Measurements from ENCODE around the gene GDPD5.

GDPD5 gene

DNA sequence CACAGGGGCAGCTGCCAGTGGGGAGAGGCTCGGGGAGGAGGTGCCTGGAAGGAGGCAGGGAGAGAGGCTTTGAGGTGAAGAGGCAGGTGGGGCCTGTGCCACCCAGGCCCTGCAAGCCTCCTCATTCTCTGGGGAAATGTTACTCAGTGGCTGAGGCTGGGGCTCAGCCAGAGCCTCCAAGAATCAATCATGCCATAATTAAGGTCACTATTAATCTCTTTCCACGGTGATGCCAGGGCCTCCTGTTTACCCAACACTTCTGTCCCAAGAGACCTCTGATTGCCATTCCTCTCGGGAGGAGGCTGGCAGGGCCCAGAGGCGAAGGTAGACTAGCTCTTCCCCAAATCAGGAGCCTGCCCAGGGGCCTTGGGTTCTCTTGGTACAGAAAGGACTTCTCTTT lies 38.4 kb downstream of the GDPD5 start:
- no peak for DNase-seq

DNA sequence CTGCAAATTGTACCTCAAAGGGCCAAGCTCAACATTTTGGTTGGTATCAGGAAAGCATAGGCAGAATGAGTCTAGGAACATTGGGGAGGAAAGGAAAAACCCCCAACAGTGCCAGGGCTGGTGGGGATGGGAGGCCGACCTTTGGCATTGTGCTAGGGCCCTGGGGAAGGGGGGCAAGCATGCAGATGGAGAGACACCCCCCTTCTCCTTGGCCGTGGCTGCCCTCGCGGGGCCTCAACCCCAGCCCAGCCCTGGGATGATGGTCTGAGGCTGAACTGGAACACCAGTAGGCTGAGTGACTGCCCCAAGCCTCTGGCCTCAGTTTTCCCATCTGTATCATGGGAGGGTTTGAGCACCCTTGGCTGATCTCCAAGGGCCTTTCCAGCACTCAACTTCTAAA lies 40.0 kb downstream of the GDPD5 start:
- DNase-seq = no peak

DNA sequence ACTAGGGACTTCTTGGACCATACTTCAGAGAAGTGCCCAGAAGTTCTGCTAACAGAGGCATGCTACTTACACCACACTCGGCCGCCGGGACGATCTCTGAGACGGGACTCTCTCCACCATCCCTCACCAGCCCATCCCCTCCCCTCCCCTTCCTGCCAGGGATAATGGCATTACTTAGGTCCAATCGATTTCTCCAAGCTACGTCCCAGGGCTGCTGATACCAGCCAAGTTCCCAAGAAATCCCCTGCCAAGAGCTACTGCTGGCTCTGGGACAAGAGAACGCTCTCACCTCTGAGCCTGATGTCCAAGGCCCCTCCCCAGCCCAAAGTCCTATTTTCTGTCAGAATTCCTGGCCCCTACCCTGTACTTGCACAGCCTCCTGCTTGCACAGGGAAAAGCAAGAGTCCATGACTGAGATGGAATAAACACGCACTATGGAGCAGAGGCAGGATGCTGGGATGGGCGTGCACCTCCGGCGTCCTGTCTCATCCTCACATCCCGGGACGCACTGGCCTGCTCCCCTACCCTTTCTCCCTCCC lies 42.7 kb downstream of the GDPD5 start:
- DNase-seq = no peak

DNA sequence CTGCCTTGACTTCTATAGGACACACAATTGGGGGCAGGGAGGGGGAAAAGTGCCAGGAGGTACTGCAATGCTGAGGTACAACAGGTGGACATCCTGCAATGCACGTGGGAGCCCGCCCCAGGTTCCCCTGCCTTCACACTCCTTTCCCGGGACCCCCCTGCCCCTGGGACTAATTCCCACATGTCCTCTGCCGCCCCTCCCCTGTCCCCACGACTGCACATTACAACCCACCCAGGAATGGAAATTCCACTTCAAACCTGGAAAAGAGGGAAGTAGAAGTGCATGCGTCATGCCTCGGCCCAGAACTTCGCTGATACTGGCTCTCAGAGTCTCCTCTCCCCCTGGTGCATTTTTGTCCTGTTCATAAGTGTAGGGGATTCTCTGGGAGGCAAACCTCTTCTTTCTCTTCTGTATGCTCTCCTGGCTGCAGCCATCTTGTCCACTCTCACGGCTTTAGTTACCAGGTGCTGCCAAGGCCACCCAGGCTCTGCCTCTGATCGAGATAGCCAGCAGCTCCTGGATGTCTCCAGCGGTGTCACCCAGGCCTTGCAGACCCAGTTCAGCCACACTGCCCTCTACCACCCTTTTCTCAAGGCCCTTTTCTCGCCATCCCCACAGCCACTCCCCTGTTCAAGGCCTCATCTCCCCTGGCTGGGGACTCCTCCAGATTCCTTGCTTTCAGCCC lies 43.7 kb downstream of the GDPD5 start:
- no peak for DNase-seq

DNA sequence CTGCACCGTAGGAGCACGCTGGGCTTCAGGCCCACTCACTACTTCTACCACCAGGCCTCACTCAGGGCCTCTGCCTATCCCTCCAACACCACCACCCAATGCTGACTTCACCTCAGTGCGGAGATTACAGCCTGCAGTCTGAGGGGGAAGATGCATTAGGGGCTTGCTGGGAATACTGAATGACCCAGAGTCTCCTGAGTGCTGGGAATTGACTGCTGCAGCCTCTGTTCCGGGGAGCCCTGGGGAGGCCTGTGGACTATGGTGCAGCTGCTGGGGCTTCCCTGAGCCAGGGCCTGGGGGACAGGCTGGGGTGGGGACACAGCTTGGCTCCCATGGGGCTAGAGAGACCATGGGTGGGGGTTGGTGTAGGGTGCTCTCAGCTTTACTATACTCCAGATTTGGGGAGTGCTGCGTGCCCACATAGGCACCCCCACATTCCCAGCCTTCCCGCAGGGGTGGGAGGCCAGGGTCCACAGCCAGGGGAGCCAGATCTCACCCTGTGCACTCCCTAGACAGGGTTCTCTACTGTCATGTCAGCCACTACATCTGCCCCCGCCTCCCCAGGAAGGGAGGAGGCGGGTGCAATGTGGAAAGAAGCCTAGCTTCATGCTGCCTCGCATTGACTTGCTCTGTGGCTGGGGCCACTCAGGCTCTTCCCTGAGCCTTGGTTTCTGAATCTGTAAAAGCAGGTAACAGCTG lies 44.4 kb downstream of the GDPD5 start:
- DNase-seq = no peak

DNA sequence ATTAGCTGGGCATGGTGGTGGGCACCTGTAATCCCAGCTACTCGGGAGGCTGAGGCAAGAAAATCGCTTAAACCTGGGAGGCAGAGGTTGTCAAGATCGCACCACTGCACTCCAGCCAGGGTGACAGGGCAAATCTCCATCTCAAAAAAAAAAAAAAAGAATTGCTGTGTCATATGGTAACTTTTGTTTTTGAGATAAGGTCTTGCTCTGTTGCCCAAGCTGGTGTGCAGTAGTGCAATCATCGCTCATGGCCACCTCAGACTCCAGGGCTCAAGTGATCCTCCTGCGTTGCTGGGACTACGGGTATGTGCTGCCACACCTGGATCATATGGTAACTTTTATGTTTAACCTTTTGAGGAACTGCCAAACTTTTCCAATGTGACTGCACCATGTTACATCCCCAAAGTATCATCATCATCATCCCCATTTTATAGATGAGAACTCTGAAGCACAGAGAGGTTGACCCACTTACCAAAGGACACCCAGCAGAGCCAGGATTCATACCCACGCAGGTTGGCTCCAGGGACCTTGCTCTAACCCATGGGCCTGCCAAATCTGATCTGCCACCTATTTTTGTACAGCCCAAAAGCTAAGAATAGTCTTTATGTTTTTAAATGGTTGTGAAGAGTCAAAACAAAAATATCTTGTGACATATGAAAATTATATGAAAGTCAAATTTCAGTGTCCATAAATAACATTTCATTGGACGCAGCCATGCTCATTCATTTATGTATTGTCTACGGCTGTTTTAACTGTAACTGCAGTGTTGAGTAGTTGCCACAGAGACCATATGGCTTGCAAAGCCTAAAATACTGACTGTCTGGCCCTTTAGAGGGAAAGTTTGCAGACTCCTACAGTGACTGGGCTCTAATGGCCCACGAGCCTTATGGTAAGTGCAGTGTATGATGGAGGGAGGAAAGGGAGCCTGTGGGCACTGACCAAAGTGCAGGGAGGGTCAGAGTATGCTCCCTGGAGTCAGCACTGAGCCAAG lies 45.3 kb downstream of the GDPD5 start:
- no peak for DNase-seq

DNA sequence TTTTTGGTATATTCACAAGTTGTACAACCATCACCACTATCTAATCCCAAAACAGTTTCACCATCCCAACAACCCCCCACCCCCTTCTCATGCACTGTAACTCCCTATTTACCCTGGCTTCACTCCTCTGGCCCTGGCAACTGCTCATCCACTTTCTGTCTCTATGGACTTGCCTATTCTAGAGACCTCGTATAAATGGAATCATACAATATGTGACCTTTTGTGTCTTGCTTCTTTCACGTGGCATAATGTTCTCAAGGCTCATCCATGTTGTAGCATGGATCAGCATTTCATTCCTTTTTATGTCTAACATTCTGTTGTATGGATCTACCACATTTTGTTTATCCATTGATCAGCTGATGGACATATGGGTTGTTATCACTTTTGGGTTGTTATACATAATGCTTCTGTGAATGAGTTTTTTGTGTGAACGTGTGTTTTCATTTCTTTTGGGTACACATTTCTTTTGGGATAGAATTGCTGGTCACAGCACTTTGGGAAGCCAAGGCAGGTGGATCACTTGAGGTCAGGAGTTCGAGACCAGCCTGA lies 46.1 kb downstream of the GDPD5 start:
- no peak for DNase-seq

DNA sequence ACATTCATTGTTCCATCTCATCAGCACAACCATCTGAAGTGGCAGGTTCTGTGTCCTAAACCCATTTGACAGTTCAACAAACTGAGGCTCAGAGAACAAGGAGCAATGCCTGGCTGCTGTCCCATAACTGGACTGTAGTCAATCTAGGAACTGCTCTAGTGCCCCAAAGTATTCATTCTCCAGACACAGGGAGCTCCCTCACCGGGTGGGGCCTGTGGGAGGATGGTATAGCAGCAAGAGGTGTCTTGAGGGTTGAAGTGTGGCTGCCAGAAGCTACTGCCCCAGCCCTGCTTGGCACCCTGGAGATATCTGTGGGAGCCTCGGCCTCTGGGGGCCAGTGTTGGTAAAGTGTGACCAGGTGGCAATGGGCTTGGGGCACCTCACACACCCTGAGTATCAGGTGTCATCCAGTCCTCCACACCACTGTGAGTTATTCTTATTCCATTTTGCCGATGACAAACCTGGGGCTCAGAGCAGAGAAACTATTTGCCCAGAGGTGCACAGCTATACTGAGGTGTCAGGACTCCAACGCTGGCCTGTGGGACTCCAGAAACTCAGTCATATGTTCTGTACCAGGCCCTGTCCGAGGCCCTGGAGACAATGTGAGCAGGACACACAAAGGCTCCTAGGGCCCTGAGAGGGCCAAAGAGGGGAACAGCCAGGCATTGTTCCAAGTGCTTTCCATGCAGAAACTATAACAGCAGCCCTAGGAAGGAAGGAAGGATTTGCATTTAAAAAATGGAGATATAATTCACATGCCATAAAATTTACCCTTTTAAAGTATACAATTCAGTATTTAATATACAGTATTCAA lies 46.8 kb downstream of the GDPD5 start:
- DNase-seq = no peak

DNA sequence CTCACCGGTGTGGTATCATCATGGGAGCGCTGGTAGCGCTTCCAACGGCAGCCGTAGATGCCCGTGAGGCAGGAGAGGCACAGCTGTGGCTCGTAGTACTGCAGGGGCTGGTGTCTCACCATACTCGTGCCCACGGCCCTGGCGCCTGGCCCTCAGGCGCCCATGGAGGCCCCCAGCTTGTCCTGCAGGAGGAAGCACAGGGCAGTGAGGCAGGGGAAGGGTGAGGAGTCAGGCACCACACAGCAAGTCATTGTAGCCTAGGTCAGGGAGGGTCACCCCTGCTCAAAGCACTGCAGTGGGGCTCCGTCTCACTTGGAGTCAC lies 48.2 kb downstream of the GDPD5 start:
- no peak for DNase-seq

DNA sequence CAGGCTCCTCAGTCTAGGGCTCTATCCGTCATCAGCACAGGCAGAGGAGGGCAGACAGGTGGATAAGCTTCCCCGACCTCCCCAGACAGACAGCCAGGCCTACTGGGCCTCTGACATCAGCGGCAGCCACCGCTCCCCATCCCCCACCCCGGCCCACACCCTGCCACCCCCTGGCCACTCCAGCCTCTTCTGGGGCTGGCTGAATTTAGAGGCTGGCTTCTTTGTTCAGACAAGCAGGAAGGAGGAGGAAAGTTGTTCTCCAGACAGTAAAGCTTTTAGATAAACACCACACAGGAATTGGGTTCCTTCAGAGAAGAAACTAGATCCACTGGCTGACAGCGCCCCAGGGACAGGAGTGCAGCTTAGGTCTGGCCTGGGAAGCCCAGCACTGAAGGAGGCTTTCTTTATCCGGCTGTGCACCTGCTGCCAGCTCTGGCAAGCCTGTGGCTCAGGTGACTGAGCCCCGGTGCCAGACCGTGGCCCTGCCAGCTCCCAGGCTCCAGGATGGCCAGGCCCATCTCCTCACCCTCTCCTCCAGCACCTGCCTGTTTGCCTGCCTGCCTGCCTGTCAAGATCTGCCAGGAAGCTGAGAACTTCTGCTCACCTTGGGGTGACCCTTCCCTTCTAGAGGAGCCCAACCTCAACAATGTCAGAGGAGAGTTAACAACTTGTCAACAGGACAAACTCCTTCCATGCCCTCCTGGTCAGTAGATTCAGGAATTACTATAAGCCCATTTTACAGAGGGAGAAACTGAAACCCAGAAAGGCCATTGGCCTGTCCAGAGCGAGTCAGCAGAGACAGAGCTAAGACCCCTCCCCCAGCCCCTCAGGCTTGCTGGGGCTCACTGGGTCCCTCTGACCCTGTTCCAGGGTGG lies 48.8 kb downstream of the GDPD5 start:
- no peak for DNase-seq

DNA sequence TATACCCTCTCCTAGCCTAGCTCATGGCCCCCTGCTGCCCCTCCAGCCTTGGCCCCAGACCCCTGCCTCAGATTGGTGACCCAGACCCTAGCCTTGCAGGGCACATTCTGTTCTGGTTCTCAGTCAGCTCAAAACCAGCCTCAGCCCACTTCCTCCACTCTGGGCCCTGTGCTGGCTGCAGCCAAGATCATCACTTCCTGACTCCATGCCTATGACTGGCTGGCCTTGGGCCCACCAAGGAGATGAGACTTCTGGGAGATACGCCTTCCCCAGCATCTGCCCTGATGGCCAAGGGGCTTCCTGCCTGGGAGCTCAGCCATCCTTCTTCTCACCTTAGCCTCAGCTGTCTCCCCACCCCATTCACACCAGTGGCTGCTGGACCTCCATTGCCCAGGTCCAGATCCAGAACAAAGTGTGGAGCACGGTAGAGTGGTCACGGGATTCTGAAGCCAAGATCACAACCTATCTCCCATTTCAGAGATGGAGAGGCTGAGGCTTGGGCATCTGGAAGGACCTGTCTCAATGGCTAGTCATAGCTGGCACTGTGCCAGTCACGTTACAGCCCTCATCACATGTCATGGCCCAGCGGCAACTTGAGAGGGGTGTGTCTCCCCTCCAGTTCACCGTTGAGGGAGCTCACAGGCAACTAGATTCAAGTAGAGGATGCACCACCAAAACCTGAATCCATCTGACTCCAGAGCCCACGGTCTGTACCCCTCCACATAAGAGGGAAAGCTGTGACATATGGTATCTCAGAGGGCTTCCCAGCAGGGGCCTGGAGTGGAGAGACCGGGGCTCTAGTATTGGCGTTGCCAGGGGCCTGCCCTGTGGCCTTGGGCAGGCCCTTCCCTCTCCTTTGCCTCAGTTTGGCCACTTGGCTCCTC lies 49.7 kb downstream of the GDPD5 start:
- DNase-seq = no peak

DNA sequence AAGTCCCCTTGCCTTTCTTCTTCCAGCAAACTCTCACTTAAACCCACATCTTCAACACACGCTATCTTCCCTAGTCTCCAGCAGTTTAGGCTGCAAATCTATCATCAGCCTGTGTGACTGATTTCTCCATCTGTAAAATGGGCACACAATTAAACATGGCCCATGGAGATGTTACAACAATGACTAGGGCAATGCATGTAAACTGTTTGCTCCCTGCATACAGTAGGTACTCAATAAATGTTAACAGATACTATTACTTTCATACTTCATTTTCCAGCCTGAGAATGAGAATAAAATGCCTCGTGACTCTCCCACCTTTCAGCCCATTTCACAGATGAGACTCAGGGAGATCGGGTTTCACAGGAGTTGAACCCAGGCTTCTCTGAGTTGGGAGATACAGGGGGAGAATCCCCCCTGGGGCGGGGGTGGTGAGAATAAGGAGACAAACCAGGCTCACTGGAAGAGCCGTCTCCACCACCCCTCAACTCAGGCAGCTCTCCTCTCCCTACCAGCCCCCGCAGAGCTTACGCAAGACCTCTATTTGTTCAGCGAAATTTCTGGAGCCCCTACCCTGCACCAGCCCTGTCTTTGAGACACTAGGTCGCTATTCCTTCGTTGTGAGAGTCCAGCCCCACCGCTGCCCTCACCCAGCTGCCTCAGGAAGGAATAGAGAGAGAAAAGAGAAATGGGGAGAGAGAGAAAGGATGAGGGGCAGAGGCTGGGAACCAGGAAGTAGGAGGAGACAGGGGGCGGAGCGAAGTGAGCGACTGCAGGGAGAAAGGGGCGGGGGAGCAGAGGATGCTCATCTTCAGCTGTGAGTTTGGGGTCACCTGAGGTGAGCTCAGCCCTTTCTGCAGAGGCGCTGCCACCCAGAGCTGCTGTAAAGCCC lies 50.6 kb downstream of the GDPD5 start:
- DNase-seq = no peak

DNA sequence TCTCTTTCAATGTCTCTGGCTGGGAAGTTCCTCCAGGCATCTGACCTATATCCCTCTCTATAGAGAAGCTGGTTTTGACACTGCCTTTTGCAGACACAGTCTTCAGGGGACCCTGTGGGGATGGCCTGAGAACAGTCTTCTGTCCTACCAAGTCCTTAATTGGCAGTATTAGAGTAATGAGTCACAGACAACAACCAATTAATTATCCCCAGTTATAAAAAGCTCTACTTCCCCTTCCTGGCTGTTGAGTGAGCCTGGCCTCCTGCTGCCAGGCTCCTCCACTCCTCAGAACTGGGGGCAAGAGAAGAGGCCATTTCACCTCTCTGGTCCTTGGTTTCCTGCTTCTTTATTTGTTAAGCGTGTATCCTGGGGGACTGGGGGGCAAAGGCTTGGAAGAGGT lies 51.5 kb downstream of the GDPD5 start:
- no peak for DNase-seq

DNA sequence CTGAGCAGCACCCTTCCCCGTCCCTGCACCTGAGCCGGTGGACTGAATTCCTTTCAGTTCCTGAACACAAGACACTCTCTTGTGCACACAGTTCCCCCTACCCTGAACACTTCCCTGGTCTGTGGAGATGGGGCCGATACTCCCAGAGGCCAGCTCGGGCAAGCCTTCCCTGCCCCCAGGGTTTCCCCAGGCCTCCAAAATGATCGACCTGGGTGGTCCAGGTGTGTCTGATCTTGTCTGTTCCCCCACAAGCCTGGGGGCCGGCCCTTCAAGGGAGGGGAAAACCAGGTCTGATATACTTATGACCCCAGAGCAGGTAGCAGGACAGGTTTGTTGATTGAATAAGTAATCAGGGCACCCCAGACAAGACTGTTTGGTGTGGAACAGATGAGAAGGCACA lies 52.1 kb downstream of the GDPD5 start:
- DNase-seq = no peak

DNA sequence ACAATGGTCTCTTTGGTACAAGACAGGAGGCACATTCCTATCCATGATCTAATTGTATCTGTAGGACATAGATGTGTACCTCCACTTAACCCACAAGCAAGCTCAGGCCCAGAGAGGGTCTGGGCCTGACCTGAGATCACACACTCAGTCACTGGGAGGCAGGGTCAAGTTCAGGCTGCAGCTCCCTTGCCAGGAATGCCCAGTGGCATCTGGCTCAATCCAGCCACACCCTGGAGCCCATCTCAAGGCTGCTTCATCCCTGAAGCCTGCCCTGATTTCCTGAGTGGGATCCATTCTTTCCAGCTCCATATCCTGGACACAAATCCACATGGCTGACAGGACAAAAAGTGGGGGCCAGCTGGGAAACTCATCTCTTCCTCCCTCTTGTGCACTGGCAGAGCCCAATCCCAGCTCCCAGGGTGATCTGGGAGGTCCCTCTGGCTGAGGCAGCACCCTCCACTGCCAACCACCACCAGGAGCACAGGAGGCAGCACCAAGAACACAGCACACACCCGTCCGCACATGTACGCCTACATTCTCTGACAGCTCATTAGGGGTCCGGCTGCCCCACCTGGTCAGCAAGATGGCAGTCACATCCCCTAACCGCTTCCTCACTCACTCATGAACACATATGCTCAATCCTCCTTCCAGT lies 53.5 kb downstream of the GDPD5 start:
- DNase-seq = no peak

DNA sequence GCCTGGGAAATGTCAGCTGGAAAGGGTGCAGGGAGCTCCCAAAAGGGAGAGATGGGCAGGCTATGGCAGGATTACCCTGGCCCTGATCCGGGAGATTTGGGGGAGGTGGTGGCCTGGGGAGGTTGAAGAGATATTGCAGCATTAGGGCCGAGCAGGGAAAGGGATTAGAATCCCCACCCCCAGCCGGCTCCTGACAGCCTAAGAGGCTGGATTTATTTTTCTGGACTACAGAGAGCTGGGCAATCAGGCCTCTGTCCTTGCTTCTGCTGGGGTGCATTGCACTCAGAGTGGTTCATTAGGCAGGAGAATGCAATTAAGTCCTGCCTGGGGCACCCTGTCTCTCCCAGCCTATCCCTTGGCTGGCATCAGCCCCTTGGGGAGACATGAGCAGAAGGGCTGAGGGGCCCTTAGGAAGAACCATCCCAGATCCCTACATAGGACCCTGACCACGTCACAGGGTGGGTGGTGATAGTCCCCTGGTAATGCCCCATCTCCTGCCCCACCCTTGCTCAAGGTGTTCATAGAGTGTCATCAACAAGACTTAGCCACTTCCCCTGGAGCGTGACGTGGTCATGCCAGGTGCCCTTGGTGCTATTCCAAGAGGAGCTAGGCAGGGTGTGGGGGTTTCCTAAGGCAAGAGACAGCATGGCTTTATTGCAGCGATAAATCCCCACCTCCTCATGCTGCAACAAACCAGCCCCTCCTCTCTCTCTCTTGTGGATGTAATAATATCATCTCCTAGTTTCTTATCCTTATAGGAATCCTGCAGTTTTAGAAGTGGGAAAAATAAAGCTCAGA lies 54.4 kb downstream of the GDPD5 start:
- no peak for DNase-seq

DNA sequence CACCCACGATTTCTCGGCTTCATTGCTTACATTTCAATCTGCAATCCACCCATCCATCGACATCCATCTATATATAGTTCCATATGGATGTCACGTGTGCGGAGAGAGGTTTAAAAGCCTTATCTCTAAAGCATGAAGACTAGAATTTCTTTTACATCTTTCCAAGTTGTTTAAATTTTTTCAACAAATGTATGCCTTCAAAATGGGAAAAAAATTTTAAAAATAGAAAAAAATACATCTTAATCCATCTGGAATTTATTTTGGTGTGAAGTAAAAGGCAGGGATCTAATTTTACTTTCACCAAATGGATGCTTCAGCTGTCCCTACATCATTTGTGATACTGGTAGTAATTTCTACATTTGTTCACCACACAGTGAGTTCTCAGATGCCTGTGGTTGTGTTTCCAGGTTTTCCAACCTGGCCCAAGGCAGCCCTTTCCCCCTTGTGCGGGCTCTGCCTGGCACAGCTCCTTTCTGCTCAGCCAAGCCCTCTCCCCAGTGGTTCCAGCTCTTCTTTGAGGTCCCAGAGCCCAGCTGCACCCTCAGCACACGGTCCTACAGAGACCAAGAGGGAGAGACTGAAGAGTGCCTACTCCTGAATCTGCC lies 55.2 kb downstream of the GDPD5 start:
- DNase-seq = no peak
